GM18507 (cell line): ENCODE data around the gene CLBA1.
"Not testable (repeated sequence)": the region's sequence is repeated elsewhere in the genome, so short reads cannot be mapped to it uniquely, and the experiment has no call there.

ENCODE experiments used
- DNase-seq: peaks from one replicate; pipeline ENCODE4 v3.0.0; 2011; ENCODE audit warnings: low read depth; ENCODE audit not compliant: insufficient read length; ENCODE audit errors: extremely low spot score
- FAIRE-seq: peaks from 2 replicates; lab custom pipeline; 2011; peaks lifted over from hg19 to GRCh38; lab: Jason Lieb, UNC

Gene CLBA1

DNA sequence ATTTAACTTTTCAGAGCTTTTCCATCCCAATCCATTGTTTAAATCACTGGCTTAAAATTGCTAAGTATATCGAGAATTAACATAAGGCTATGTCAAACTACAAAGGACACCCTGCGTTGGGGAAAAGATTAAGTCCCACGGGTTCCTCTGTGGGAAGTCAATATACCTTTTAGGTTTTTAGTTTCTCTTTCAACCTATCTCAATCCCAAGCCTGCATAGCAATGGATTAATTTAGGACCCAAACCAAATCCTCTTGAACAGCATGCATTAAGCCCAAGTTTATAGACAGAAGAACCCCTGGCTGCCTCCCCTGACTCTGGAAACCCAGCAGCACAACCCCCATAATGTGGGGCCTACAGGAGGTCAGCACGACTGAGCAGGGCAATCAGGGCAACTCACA is 29.0 kb downstream of the CLBA1 start:
- DNase-seq (no peak), FAIRE-seq (peak; percentile 31)

DNA sequence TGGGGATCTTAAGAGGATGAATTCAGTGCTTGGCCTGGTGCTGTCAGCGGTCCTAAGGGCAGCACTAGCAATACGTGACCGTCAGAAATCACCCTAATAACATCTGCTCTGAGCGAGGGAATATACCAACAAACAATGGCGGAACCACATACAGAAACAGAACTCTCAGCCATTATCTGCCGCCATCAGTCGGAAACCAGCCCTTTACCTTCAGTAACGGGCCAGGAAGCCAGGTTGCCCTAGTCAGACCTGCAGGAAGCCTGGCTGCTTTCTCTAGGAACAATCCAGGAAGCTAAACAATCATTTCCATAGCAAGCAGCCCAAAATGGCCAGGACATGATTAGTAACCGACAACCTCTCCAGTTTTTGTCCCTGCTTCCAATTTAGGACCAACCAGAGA is 29.7 kb downstream of the CLBA1 start:
- FAIRE-seq, result no peak
- DNase-seq, result no peak

- FAIRE-seq (no peak), DNase-seq (no peak)
Measured at GRCh38 chr14:105015905-105016304, 30.3 kb downstream of the CLBA1 start.

- no peak for DNase-seq
- FAIRE-seq, result no peak
Measured at GRCh38 chr14:105018414-105018813, 32.8 kb downstream of the CLBA1 start.

GRCh38 chr14:105019861-105020814 is 34.5 kb downstream of the CLBA1 start:
- DNase-seq (no peak), FAIRE-seq (peak; percentile 66)

GRCh38 chr14:105020815-105021655 is 35.4 kb downstream of the CLBA1 start, which contains the start of gene CDCA4:
Gene CDCA4 (minus strand): TSS chr14:105021083. CDS start chr14:105011929, 9,154 bp downstream.
- FAIRE-seq (peak; percentile 89), DNase-seq (peak; percentile 98)

DNA sequence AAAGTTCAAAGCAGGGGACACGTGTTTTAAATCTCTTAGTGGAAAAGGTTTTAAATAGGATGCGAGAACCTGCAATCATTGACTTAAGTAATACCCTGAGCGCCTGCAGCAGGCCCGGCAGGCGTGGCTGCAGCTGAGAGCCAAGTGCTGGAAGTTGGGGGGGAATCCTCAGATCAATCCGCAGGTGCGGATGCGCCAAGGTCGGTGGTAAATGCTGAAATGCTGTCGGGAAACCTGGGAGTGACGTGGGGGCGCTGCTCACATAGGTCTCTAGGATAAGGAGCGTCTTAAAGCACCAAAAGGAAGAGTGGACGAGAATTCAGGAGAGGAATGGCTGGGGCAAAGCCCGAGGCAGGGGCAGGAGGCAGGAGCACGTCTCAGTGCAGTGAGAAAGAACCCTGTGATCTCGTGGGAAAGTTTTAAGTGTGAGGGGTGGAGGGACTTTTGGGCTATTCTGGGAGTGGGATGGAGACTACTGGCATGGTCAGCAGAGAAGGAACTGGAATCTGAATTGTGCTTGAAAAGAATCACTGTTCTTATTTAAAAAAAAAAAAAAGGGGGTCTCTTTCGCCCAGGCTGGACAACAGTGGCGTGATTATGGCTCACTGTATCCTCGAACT is 36.2 kb downstream of the CLBA1 start:
- no peak for DNase-seq
- no peak for FAIRE-seq

DNA sequence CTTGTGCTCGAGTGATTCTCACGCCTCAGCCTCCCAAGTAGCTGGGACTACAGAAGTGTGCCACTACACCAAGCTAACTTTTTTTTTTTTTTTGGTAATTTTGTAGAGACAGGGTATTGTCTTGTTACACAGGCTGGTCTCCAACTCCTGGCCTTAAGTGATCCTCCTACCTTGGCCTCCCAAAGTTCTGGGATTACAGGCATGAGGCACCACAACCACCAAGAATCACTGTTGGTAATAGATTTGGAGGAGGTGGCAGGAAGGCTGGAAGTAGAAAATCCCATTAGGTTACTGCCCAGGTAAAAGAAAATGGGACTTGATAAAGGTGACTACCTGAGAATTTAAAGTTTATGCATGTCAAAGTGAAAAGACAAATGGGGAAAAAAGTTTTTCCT is 36.7 kb downstream of the CLBA1 start:
- FAIRE-seq (no peak), DNase-seq (no peak)

- no peak for FAIRE-seq
Measured at GRCh38 chr14:105023144-105023543, 37.6 kb downstream of the CLBA1 start.

GRCh38 chr14:105023791-105024480 is 38.3 kb downstream of the CLBA1 start:
- FAIRE-seq (no peak), DNase-seq (no peak)

More at GRCh38 chr14:105023144-105023543, 37.6 kb downstream of the CLBA1 start:
- no peak for DNase-seq

- DNase-seq (no peak), FAIRE-seq (no peak)
Measured at GRCh38 chr14:105025429-105025828, 39.8 kb downstream of the CLBA1 start.

DNA sequence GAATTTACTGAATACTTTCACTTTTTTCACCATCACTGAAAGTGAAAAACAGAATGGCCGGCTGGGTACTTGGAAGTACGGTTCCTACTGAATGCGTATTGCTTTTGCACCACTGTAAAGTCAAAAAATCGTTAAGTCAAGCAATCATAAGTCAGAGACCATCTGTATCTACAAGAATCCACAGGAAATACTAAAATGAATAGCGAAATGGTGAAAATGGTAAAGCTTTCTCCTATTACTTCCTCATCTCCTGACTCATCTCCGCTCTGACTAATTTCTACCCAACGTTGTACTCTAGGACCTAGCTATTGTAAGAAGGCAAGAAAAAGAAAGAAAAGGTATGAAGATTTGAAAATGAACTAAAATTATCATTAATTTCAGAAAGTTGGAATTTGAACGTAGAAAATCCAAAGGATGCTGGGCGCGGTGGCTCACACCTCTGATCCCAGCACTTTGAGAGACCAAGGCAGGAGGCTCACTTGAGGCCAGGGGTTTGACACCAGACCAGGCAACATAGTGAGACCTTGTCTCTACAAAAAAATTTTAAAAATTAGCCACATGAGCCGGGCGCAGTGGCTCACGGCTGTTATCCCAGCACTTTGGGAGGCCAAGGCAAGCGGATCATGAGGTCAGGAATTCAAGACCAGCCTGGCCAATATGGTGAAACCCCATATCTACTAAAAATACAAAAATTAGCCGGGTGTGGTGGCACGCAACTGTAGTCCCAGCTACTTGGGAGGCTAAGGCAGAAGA is 40.6 kb downstream of the CLBA1 start:
- DNase-seq (no peak), FAIRE-seq (peak; percentile 91)

DNA sequence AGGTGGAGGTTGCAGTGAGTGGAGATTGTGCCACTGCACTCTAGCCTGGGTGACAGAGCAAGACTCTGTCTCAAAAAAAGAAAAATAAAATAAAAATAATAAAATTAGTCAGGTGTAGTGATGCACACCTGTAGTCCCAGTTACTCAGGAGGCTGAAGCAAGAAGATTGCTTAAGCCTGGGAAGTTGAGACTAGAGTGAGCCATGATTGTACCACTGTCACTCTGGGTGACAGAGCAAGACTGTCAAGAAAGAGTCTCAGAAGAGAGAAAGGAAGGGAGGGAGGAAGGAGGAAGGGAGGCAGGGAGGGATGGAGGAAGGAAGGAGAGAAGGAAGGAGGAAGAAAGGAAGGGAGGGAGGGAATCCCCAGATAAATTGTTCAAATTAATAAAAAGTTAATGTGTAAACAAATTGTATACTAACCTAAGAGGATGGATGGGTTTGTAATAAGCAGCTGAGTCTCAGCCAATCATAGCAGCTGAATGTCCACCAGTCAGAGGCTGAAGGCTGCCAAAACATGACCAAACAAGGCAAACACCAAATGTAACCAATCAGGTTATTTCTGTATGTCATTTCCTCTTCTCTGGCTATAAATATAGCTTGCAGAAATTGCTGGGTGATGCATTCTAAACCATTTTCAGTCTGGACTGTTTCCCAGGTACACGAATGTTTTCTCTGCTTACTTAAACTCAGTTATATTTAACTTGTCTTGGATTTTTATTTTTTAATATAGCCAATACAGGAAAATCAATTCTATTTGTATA is 41.4 kb downstream of the CLBA1 start:
- no peak for DNase-seq
- peak; percentile 69 for FAIRE-seq

DNA sequence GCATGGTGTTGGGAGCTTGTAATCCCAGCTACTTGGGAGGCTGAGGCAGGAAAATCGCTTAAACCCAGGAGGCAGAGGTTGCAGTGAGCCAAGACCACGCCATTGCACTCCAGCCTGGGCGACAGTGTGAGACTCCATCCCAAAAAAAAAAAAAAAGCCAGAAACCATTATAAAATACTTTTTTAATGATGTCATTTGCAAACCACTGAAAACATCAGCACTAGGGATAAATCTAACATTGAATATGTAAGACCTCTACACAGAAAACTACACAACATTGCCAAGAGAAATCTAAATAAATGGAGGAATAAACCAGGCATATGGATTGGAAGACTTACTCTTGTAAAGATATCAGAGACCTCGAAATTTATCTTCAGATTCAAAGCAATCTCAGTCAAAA is 42.1 kb downstream of the CLBA1 start:
- DNase-seq, FAIRE-seq: not testable (repeated sequence)

GRCh38 chr14:105028251-105028927 is 42.8 kb downstream of the CLBA1 start:
- DNase-seq (no peak), FAIRE-seq (no peak)

DNA sequence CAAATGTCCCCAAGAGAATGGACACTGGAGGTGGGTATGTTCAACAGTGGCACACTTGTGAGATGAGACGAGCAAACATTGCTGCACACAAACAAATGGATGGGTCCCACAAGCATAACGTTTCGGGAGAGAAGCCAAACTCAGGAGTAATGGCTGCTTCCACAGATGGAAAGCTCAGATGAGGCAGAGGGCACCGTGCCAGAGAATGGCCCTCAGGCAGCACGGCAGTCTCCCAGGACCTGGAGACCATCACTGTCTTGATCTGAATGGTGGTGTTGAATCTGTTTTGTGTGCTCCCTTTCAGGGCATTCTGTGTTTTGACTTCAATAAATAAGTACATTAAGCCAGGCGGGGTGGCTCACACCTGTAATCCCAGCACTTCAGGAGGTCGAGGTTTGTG is 43.8 kb downstream of the CLBA1 start:
- no peak for DNase-seq
- no peak for FAIRE-seq

- DNase-seq (no peak), FAIRE-seq (no peak)
Measured at GRCh38 chr14:105030194-105030593, 44.6 kb downstream of the CLBA1 start.
